Measurements from ENCODE around the gene EFL1. TPM values are rescaled to one million over a fixed set of nuclear protein-coding genes. Genes with fewer than 3 reads are reported as not detected.

The EFL1 gene
- total and polyA plus RNA-seq, 9 of the 15 experiments (the other 6 are each of a cell fraction or from before 2014, with no cell fraction given) = 4.8 to 32.5 (median 16.9) TPM

GRCh38 chr15:82081914-82082762 is 180.4 kb downstream of the EFL1 start (continued):
- TF ChIP-seq CXXC5 (CRISPR knock-in tag; IDR thresholded peaks at IDR 0.05) = no peak
- no peak for TF ChIP-seq ASH1L (IDR thresholded peaks at IDR 0.05; ENCODE audit: borderline replicate concordance, low read depth, partially characterized antibody)
- no peak for TF ChIP-seq ILK (tag; IDR thresholded peaks at IDR 0.05; ENCODE audit: borderline replicate concordance, low read depth)
- no peak for TF ChIP-seq MTA3 (IDR thresholded peaks at IDR 0.05; ENCODE audit: borderline replicate concordance)
- no peak for TF ChIP-seq ZBTB40 (IDR thresholded peaks at IDR 0.05)
- TF ChIP-seq ZBTB40 (CRISPR knock-in tag; IDR thresholded peaks at IDR 0.05) = no peak
- no peak for TF ChIP-seq CTBP1 (IDR thresholded peaks at IDR 0.05; ENCODE audit: borderline replicate concordance)
- TF ChIP-seq STAT6 (CRISPR knock-in tag; IDR thresholded peaks at IDR 0.05) = no peak
- no peak for TF ChIP-seq MCM5 (IDR thresholded peaks at IDR 0.05; ENCODE audit: low read depth)
- TF ChIP-seq MYC (IDR thresholded peaks at IDR 0.05; ENCODE audit: low read depth, low read length) = 0 out of 2 replicates have a peak, but pooled peaks have one; percentile 24
- no peak for TF ChIP-seq MYC (CRISPR knock-in tag; IDR thresholded peaks at IDR 0.05; ENCODE audit: borderline replicate concordance, low read depth)
- peak; percentile 57 for TF ChIP-seq ZNF384 (IDR thresholded peaks at IDR 0.05; ENCODE audit: low read depth, low read length)
- TF ChIP-seq SMARCA4 (IDR thresholded peaks at IDR 0.05) = no peak
- TF ChIP-seq NCOR1 (IDR thresholded peaks at IDR 0.05) = no peak

Measured in K562 (cell line).